ENCODE data around the gene TRIP10. TPM values are rescaled to one million over a fixed set of nuclear protein-coding genes. Genes with fewer than 3 reads are reported as not detected.
A peak's percentile ranks its signal among the peaks of the same experiment; 100 is the strongest.

Gene TRIP10
- total and polyA plus RNA-seq, 2 of the 13 experiments (the other 11 are each of a cell fraction or from before 2014, with no cell fraction given), result 32.5 to 33.2 TPM

DNA sequence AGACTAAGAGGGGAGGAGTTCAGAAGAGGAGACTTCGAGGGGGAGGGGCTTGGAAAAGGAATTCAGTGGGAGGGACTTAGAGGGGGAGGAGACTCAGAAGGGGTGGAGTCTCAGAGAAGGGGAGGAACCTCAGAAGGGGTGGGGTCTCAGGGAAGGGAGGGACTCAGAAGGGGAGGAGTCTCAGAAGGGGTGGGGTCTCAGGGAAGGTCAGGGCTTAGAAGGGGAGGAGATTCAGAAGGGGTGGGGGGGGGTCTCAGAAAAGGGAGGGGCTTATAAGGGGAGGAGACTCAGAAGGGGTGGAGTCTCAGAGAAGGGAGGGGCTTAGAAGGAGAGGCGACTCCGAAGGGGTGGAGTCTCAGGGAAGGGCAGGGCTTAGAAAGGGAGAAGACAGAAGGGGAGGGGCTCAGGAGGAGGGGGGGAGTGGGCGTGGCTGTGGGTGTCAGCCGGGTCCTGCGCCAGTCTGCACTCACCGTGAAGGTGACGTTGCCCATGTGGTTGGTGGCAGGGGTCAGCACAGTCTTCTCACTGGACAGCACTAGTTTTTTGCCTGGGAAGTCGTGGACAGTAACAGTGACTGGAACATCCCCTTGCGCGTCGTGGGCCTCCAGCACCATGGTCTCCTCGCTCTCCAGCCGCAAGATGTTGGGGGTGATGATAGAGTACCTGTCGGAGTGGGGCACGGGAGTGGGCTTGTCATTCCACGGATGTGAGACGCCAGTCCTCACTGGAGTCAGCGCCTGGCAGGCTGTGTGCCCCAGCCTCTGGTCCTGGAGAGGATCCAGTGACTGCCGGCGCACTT, 20.5 kb upstream of the TRIP10 start (continued):
- TF ChIP-seq, protein P1, sequence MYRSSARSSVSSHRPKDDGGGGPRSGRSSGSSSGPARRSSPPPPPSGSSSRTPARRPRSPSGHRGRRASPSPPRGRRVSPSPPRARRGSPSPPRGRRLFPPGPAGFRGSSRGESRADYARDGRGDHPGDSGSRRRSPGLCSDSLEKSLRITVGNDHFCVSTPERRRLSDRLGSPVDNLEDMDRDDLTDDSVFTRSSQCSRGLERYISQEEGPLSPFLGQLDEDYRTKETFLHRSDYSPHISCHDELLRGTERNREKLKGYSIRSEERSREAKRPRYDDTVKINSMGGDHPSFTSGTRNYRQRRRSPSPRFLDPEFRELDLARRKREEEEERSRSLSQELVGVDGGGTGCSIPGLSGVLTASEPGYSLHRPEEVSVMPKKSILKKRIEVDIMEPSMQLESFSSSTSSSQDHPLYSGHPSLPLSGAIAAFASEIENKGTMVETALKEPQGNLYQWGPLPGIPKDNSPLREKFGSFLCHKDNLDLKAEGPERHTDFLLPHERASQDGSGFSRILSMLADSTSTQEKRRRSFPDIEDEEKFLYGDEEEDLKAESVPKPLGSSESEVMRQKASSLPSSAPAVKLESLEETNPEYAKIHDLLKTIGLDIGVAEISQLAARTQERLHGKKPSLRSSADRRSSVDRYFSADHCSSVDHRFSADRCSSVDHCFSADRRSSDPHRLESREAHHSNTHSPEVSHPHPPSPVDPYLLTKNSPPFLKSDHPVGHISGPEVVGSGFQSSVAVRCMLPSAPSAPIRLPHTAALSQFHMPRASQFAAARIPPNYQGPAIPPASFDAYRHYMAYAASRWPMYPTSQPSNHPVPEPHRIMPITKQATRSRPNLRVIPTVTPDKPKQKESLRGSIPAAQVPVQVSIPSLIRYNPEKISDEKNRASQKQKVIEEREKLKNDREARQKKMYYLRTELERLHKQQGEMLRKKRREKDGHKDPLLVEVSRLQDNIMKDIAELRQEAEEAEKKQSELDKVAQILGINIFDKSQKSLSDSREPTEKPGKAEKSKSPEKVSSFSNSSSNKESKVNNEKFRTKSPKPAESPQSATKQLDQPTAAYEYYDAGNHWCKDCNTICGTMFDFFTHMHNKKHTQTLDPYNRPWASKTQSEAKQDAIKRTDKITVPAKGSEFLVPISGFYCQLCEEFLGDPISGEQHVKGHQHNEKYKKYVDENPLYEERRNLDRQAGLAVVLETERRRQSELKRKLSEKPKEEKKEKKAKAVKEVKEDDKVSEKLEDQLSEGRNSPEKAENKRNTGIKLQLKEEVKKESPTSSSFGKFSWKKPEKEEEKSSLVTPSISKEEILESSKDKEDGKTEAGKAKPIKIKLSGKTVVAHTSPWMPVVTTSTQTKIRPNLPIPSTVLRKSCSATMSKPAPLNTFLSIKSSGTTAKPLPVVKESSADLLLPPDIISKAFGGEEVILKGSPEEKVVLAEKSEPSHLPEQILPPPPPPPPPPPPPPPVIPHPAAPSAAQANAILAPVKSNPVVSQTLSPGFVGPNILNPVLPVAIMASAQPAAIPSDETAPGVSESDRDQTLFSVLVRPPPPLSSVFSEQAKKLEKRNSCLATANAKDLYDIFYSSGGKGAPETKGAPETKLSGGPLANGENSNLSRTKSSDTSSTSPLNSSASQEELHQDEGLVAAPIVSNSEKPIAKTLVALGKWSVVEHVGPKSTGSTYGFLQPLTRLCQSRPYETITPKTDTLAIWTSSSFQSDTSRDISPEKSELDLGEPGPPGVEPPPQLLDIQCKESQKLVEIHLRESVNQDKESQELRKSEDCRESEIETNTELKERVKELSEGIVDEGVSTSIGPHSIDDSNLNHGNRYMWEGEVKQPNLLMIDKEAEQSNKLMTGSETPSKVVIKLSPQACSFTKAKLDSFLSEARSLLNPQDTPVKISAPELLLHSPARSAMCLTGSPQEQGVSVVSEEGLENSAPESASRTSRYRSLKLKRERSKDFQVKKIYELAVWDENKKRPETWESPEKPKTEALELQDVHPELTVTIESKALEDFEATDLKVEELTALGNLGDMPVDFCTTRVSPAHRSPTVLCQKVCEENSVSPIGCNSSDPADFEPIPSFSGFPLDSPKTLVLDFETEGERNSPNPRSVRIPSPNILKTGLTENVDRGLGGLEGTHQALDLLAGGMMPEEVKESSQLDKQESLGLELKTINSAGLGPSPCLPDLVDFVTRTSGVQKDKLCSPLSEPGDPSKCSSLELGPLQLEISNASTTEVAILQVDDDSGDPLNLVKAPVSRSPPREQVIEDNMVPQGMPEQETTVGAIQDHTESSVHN (CRISPR knock-in tag; IDR thresholded peaks at IDR 0.05), result no peak
- TF ChIP-seq, protein P2, sequence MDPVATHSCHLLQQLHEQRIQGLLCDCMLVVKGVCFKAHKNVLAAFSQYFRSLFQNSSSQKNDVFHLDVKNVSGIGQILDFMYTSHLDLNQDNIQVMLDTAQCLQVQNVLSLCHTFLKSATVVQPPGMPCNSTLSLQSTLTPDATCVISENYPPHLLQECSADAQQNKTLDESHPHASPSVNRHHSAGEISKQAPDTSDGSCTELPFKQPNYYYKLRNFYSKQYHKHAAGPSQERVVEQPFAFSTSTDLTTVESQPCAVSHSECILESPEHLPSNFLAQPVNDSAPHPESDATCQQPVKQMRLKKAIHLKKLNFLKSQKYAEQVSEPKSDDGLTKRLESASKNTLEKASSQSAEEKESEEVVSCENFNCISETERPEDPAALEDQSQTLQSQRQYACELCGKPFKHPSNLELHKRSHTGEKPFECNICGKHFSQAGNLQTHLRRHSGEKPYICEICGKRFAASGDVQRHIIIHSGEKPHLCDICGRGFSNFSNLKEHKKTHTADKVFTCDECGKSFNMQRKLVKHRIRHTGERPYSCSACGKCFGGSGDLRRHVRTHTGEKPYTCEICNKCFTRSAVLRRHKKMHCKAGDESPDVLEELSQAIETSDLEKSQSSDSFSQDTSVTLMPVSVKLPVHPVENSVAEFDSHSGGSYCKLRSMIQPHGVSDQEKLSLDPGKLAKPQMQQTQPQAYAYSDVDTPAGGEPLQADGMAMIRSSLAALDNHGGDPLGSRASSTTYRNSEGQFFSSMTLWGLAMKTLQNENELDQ (CRISPR knock-in tag; IDR thresholded peaks at IDR 0.05; ENCODE audit: borderline replicate concordance), result no peak
- TF ChIP-seq RFX5 (IDR thresholded peaks at IDR 0.05; ENCODE audit: low read depth, low read length) (no peak), ZNF781 (CRISPR knock-in tag; IDR thresholded peaks at IDR 0.05; ENCODE audit: borderline replicate concordance, not compliant biosample characterization) (peak; percentile 64), FOXJ3 (CRISPR knock-in tag; IDR thresholded peaks at IDR 0.05; ENCODE audit: borderline replicate concordance) (no peak), ZNF816 (CRISPR knock-in tag; IDR thresholded peaks at IDR 0.05; ENCODE audit: borderline replicate concordance) (no peak), MAFG (CRISPR knock-in tag; IDR thresholded peaks at IDR 0.05) (0 out of 2 replicates have a peak, but pooled peaks have one; percentile 22), PHF20 (CRISPR knock-in tag; IDR thresholded peaks at IDR 0.05) (no peak), KAT7 (CRISPR knock-in tag; IDR thresholded peaks at IDR 0.05; ENCODE audit: borderline replicate concordance) (peak; percentile 71; the same call in 1 of the 2 replicates), REXO4 (CRISPR knock-in tag; IDR thresholded peaks at IDR 0.05; ENCODE audit: borderline replicate concordance) (no peak), NR2F6 (IDR thresholded peaks at IDR 0.05) (no peak; the same call in 1 of the 2 replicates), NR2F6 (CRISPR knock-in tag; IDR thresholded peaks at IDR 0.05) (peak; percentile 46; the same call in 1 of the 2 replicates), POLR2AphosphoS5 (IDR thresholded peaks at IDR 0.05; ENCODE audit: low read depth, low read length) (peak; percentile 56), SETDB1 (CRISPR knock-in tag; IDR thresholded peaks at IDR 0.05; ENCODE audit: borderline replicate concordance) (no peak), CEBPB (IDR thresholded peaks at IDR 0.05; ENCODE audit: borderline replicate concordance, low read depth, low read length) (no peak), U2AF2 (IDR thresholded peaks at IDR 0.05; ENCODE audit: low read depth, low read length) (no peak)
- TF ChIP-seq, protein P3, sequence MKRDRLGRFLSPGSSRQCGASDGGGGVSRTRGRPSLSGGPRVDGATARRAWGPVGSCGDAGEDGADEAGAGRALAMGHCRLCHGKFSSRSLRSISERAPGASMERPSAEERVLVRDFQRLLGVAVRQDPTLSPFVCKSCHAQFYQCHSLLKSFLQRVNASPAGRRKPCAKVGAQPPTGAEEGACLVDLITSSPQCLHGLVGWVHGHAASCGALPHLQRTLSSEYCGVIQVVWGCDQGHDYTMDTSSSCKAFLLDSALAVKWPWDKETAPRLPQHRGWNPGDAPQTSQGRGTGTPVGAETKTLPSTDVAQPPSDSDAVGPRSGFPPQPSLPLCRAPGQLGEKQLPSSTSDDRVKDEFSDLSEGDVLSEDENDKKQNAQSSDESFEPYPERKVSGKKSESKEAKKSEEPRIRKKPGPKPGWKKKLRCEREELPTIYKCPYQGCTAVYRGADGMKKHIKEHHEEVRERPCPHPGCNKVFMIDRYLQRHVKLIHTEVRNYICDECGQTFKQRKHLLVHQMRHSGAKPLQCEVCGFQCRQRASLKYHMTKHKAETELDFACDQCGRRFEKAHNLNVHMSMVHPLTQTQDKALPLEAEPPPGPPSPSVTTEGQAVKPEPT (CRISPR knock-in tag; IDR thresholded peaks at IDR 0.05; ENCODE audit: low read depth), result no peak

Measured in HepG2 (cell line).